ENCODE measurements around the gene CCDC170. TPM values are rescaled to one million over a fixed set of nuclear protein-coding genes. Genes with fewer than 3 reads are reported as not detected.
A peak's percentile ranks its signal among the peaks of the same experiment; 100 is the strongest.

Gene CCDC170
- total and polyA plus RNA-seq, 2 experiments from 2014 or later, result 1.2 TPM

- Histone ChIP-seq H3K27ac (peak overlapping the region; percentile 72), H3K9me2 (replicated peaks; ENCODE audit: insufficient read depth) (no peaks in the 10 kb centered on the region), H2AFZ (no peak overlapping the region), H3K4me1 (ENCODE audit: insufficient read depth) (peaks cover 21% of the 10 kb centered on the region), H3K4me3 (no peak overlapping the region), H3K9me3 (ENCODE audit: low read depth) (no peaks in the 10 kb centered on the region), H3K4me2 (no peak overlapping the region), H3K36me3 (replicated peaks; ENCODE audit: insufficient read depth, low read depth) (no peaks in the 10 kb centered on the region), H3K79me2 (no peaks in the 10 kb centered on the region), H4K20me1 (ENCODE audit: insufficient read depth, poor library complexity, severe bottlenecking) (no peaks in the 10 kb centered on the region), H3K27me3 (no peaks in the 10 kb centered on the region)
- no peak for TF ChIP-seq EZH2 (IDR thresholded peaks at IDR 0.05; ENCODE audit: borderline replicate concordance)
- TF ChIP-seq EZH2phosphoT487 (IDR thresholded peaks at IDR 0.05; ENCODE audit: low read depth, severe bottlenecking, unreplicated experiment), result no peak
- TF ChIP-seq CTCF (IDR thresholded peaks at IDR 0.05; ENCODE audit: poor library complexity), result no peak
- 75% methylated on average over 4 of the region's 4 CpGs for WGBS (ENCODE audit: low lambda C conversion rate, missing lambda C conversion rate)
- no peak for DNase-seq (ENCODE audit: low spot score)
These were observed 136.0 kb downstream of the CCDC170 start for GRCh38 chr6:151629791-151630190.

- no peak for DNase-seq (ENCODE audit: low spot score)
- Histone ChIP-seq H3K79me2 (no peaks in the 10 kb centered on the region), H3K9me3 (ENCODE audit: low read depth) (no peaks in the 10 kb centered on the region), H3K36me3 (replicated peaks; ENCODE audit: insufficient read depth, low read depth) (no peaks in the 10 kb centered on the region), H3K27ac (peak overlapping the region; percentile 72), H2AFZ (no peak overlapping the region), H4K20me1 (ENCODE audit: insufficient read depth, poor library complexity, severe bottlenecking) (no peaks in the 10 kb centered on the region), H3K9me2 (replicated peaks; ENCODE audit: insufficient read depth) (no peaks in the 10 kb centered on the region), H3K27me3 (no peaks in the 10 kb centered on the region), H3K4me2 (no peak overlapping the region), H3K4me3 (no peak overlapping the region), H3K4me1 (ENCODE audit: insufficient read depth) (peaks cover 21% of the 10 kb centered on the region)
- TF ChIP-seq CTCF (IDR thresholded peaks at IDR 0.05; ENCODE audit: poor library complexity) (no peak), EZH2 (IDR thresholded peaks at IDR 0.05; ENCODE audit: borderline replicate concordance) (no peak), EZH2phosphoT487 (IDR thresholded peaks at IDR 0.05; ENCODE audit: low read depth, severe bottlenecking, unreplicated experiment) (no peak)
These were observed 136.6 kb downstream of the CCDC170 start for GRCh38 chr6:151630387-151630786.

GRCh38 chr6:151630991-151631655, 137.3 kb downstream of the CCDC170 start:
- DNase-seq (ENCODE audit: low spot score), result peak; percentile 7
- Histone ChIP-seq H3K27me3 (no peaks in the 10 kb centered on the region), H3K9me2 (replicated peaks; ENCODE audit: insufficient read depth) (no peaks in the 10 kb centered on the region), H2AFZ (no peak overlapping the region), H3K4me1 (ENCODE audit: insufficient read depth) (peaks cover 21% of the 10 kb centered on the region), H3K79me2 (no peaks in the 10 kb centered on the region), H3K4me3 (no peak overlapping the region), H3K27ac (peak overlapping the region; percentile 79), H3K9me3 (ENCODE audit: low read depth) (no peaks in the 10 kb centered on the region), H3K36me3 (replicated peaks; ENCODE audit: insufficient read depth, low read depth) (no peaks in the 10 kb centered on the region), H3K4me2 (no peak overlapping the region), H4K20me1 (ENCODE audit: insufficient read depth, poor library complexity, severe bottlenecking) (no peaks in the 10 kb centered on the region)
- 62% methylated on average over 5 of the region's 5 CpGs for WGBS (ENCODE audit: low lambda C conversion rate, missing lambda C conversion rate)
- TF ChIP-seq EZH2 (IDR thresholded peaks at IDR 0.05; ENCODE audit: borderline replicate concordance) (no peak), EZH2phosphoT487 (IDR thresholded peaks at IDR 0.05; ENCODE audit: low read depth, severe bottlenecking, unreplicated experiment) (no peak), CTCF (IDR thresholded peaks at IDR 0.05; ENCODE audit: poor library complexity) (no peak)
